GM18909 (cell line): ENCODE data around the gene RAET1L.
"Not testable (repeated sequence)": the region's sequence is repeated elsewhere in the genome, so short reads cannot be mapped to it uniquely, and the experiment has no call there.

ENCODE experiments used
- ATAC-seq: cut with Tn5 transposase; IDR thresholded peaks from one replicate; pipeline ENCODE4 v1.9.1; 2021; ENCODE audit warnings: mild to moderate bottlenecking; ENCODE audit not compliant: unreplicated experiment, poor library complexity

RAET1L gene

DNA sequence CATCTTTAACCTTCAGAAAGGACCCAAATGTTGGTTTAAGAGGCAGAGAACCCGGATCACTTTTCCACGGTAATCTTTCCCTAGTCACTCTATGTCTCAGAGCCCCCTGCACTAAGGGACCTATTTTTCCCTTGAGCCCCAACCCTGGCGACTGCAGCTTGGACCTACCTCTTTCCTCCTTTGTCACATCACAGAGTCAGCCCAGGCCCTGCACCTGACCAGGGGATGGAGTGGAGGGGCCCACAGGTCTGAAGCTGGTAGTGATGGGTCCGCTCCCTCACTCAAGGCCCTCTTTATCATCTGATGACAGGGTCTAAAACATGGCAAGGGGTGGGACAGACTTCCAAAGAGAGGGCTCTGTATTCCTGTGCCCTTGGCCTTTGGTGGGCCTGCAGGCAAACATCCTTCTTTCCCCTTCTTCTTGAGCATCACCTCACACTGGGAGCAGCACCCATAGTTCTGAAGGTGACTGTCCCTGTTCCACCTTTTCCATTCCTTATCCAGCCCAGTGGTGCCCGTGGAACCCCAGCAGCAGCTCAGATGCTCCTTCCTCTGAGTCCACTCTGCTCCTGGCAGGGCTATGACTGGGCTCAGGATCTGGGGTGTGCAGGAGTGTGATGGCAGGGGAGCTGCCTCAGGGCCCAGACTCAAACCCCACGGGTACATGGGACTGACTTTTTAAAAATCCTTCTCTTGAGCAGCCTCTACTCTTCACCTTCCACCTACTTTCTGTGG, 6.3 kb downstream of the RAET1L start:
- no peak for ATAC-seq

- not testable (repeated sequence) for ATAC-seq
These were observed 8.2 kb downstream of the RAET1L start for GRCh38 chr6:150017186-150017521.

DNA sequence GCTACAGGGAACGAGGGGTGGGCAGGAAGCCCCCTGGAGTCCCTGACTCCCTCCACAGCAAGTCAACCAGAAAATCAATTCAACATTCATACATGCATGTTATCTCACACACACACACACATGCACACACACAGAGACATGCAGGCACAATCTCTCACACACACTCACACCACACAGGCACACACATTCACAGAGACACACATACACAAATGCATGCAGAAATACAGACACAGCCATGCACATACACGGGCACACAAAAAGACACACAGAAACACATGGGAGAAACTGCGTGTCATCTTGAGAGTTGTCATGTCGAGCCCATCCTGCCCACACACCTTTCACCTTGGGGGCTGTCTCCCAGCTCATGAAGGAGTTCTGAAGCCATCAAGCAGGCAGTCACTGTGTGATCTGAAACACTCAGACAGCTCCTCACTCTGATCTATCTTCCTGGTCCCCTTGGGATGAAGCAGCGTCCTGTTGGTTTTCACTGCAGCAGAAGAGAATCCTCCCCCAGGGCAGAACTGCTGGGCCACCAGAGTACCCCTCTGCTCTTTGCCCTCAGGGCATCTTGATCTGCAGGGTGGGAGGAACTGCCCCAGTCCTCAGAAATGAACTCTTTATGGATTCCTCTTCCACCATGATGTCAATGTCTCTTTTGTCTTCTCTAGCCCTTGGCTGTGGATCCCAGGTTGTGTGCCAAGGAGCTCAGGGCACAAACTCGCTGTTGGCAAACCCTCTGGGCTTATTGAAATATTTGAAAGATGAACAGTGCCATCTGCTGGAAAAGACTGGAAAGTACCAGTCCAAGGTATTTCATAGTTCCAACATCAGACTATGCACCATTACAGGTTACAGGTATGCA, 8.8 kb downstream of the RAET1L start:
- peak; percentile 75 for ATAC-seq

DNA sequence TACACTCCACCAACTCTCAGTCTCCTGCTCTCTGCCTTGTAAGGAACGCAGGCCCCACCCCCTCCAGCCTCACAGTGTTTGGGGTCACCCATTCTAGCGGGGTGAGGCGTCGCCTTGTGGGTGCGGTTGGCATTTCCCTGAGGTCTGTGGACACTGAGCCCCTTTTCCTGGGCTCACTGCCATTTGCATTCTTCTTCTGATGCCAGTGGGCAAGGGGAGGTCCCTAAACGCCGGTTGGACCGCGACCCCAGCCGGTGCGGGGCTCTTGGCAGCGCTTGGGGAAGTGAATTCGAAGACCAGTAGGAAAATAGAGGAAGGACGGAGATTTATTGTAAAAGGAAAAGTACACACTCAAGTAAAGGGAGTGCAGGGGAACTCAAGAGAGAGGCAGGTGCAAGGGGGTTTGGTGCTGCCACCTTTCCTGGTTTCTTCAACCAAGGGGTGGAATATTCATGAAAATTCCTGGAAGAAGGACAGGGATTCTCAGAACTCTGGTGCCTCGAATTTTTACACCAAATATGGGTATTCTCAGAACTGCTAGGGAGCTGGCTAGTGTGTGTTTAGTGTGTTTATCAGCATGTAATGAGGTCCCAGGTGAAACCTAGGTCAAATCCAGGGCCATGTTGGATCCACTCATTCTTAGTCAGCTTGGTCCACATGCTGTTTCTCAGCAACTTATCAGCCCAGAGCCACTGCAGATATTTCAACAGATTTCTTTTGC, 9.9 kb downstream of the RAET1L start:
- ATAC-seq, result not testable (repeated sequence)

GRCh38 chr6:150014623-150015280, 10.6 kb downstream of the RAET1L start:
- not testable (repeated sequence) for ATAC-seq

DNA sequence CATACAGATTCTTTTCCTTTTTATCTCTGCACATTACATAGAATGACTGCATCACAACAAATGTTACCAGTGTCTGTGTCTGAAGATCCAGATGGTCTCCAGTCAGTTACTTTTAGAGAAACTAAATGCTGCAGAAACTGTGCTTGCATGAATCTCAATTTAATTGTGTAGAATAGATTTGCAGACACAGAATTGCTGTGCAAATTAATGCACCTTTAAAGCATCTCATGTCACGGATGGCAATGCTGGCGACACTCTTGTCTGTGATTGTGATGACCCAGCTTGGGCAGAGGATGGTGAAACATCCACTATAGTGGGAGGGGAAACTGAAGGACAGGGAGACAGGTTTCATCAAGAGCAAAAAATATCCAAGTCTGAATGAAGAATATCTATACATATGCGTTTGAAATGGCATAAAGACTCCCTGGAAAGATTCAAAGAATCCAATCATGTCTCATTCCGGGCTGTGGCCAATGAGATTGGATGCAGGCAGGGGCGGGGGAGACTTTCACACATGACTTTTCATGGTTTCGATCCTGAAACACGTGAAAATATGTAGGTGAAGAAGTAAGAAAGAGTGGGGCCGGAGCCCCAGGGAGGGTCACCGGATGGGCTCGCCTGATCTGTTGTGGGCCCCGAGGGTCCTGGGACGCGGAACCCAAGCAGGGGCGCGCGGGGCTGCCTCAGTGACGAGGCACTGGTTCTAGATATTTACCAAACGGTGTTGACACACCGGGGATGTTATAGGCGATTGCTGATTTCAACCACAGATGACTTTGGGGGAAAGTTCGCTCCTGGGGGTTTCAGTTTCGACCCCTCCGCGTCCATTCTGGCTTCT, 11.3 kb downstream of the RAET1L start:
- ATAC-seq, result not testable (repeated sequence)

- ATAC-seq, result not testable (repeated sequence)
These were observed 12.2 kb downstream of the RAET1L start for GRCh38 chr6:150012846-150013784.

- no peak for ATAC-seq
These were observed 16.7 kb downstream of the RAET1L start for GRCh38 chr6:150008588-150008987.

DNA sequence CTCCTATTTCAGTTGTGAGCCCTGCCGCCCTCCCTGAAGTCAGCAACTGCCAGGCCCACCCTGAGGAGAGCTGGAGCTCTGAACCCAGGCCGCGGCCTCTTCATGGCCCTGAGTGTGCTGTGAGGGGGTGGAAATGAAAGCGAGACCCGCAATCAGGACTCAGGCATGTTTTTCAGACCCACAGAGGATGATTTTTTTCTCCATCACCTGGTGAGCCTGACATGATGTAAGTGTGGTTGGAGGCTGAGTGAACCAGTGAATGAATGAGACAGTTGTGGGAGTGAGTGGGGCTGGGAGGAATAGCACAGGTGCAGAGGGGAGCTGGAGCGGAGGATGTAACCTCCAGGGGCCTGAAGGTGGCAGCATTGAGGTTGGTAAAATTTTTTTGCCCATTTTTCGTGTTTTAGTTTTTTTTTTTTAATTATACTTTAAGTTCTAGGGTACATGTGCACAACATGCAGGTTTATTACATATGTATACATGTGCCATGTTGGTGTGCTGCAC, 18.3 kb downstream of the RAET1L start:
- ATAC-seq, result no peak

GRCh38 chr6:150005761-150006651, 19.3 kb downstream of the RAET1L start:
- ATAC-seq, result no peak

DNA sequence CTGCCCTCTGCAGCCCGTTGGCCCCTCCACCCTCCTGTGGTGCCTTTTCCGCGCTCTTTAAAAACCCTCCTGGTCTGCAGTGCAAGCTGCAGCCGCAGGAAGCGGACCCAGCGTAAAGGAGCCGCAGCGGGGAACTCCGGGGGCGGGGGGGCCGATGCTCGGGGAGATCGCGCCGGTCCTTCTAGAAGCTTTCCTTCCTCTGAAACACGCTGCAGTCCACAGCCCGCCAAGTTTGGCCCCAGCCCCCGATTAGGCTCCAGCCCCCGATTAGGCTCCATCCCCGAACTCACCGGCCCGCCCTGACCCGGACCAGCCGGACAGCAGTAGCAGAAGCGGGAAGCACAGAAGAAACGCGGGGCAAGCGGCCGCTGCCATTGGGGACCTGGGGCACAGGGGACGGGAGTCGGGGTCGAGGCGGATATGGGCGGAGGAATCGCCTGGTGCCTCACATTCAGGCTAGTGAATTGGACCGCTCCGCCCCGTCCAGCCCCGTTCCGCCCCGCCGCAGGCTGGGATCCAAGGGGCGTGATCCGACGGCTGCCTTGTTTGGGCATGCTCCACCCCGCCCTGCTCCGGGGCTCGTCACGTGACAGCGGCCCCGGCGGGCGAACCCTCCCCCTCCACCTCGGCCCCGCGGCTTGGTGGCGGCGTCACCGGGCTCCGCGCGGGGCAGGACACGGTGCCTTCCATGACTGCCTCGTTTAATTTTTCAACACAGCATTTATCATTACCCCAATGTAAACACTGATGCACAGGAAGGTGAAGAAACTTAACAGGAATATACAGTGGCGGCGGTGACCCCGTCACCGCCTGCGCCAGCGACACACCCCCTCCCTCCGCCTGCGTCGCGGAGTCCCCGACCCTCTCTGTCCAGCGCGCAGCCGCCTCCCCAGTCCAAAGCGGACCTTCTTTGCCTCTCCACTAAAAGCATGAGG, 20.3 kb downstream of the RAET1L start:
- ATAC-seq, result peak; percentile 73

DNA sequence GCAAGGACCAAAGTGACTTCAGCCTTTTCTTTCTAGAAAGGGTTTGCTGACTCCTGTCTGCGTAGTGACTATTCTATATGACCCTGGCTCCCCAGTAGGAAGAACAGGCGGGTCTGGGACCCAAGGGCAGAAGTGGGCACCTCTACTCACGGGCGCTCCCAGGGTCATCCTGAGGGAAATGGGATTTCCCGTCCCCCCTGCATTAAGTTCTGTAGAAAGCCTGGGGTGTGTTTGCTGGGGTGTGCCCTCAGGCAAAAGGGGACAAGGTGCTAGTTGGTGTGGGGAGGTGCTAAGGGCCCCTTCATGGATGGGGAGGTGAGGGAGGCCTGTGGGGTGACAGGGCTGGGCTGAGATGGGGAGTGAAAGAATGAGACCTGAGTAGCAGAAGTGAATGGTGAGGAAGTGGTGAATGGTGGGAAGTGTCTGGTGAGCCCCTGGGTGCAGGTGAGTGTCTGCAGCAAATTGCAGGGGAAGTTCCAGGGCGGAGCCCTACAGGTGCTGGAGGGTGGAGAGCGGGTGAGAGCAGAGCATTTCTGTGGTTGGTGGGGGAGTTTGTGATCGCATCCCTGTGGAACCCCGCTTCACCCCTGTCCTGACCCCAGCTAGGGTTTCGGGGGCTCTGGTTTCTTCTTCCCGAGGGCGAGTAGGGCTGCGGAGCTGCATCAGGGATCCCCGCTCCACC, 21.1 kb downstream of the RAET1L start:
- peak; percentile 20 for ATAC-seq

DNA sequence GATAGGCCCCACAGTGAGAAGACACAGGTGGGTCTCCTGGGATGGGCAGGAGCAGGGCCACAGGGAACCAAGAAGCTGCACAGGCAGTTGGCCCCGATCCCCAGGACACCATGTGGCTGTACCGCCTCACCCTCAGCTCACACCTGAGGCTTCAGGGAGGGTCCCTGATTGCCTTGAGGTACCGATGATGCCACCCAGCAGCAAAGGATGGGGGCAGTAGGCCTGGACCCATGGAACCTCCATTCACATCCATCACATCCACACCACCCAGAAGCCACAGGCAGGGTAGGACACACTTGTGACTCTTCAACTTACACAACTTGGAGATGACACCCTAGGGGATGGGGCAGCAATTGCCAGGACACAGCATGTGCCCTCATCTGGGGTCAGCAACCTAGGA, 21.7 kb downstream of the RAET1L start:
- ATAC-seq, result not testable (repeated sequence)

DNA sequence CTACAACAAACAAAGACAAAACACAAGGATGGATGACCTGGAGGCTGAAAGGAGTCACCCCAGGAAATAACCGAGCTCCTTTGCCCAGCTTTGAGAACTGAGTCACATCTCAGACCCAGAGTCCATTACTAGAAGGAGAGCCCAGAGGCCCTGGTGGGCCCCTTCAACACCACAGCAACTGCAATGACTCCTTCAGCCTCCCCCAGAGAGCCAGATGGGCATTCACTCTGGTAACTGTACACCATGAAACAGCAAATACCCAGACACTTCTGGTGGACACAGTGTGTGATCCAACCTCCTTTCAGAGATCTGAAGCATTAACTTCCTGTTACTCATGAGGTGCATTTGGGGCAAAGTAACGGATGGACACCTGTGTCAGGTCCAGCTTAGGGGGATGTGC, 22.6 kb downstream of the RAET1L start:
- no peak for ATAC-seq

DNA sequence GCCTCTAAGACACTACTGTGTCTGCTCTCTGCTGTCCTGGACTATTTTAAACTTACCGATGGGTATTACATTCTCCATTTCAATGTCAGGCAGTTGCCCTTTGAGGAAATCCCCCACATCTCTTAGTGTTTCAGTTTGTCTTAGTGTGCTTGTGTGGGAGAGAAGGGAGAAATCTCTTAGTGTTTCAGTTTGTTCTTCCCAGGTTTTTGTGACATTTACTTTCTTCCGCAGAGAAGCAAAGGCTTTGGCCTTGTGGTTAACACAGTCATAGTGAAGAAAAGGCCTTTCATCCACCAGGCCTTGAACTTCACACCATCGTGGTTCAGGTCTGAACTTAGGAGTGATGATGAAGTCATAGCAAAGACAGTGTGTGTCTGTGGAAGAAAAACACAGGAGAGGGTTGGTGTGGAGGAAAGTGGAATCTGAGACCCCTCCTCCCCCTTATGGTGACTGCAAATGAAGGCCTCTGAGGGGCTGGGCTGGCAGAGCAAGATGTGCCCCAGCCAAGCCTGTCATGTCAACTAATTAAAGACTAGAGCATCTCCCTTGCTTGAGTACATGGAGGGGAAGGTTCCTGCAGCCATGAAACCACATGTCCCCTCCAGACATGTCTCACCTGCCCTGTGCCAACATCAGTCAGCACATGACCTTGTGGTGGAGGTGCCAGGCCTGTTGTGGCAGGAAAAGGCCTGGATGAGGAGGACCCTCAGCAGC, 23.9 kb downstream of the RAET1L start:
- peak; percentile 47 for ATAC-seq
